SK-N-MC (cell line): ENCODE measurements around the gene TIAL1.

Source experiments
- EZH2 ChIP-seq: fragments of 200-600 bp; sonication (generic); IDR thresholded peaks from one replicate; pipeline ENCODE4 v1.6.1; 2017; ENCODE audit warnings: antibody characterized with exemption
- FOXP2 ChIP-seq: optimal IDR thresholded peaks from 2 replicates; pipeline ENCODE3; 2011; ENCODE audit warnings: mild to moderate bottlenecking, moderate library complexity; ENCODE audit not compliant: insufficient read depth; ENCODE audit errors: extremely low read length, control extremely low read depth
- POLR2AphosphoS5 ChIP-seq: IDR thresholded peaks from 2 replicates; pipeline ENCODE4 v1.6.1; 2012; ENCODE audit warnings: mild to moderate bottlenecking, low read depth, low read length, borderline replicate concordance

GRCh38 chr10:119609516-119609915, 12.8 kb upstream of the TIAL1 start:
- TF ChIP-seq EZH2 (no peak), POLR2AphosphoS5 (no peak), FOXP2 (no peak)
